ENCODE measurements around the gene NEO1. TPM values are rescaled to one million over a fixed set of nuclear protein-coding genes. Genes with fewer than 3 reads are reported as not detected.

Gene NEO1
- polyA plus RNA-seq, 1 donor from 2014 or later: 57.0 TPM

DNA sequence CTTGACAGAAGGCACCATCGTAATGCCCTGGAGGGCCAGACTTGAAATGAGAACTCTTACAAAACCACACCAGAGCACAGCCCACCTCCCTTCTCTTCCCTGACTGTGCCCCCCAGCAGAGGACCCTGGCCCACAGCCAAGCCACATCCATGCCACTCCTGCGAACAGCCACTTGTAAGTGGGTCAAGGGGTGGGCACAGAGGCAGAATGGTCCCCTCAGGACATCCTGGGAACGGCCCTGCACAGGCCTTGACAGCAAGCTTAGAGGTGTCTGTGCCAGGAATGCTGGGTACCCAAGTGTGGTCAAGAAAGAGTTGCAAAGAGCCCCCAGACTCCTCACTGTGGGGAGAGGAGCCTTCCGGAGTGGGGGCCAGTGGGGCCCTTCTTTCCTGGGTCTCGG lies 283.2 kb downstream of the NEO1 start:
- Histone ChIP-seq H3K36me3 (ENCODE audit: insufficient read depth, low read length) (no peaks in the 10 kb centered on the region), H3K4me3 (ENCODE audit: low read length) (no peak overlapping the region), H4K20me1 (ENCODE audit: insufficient read depth) (no peaks in the 10 kb centered on the region), H3K27ac (ENCODE audit: low read length) (no peak overlapping the region), H2AFZ (ENCODE audit: low read depth, low read length) (no peak overlapping the region), H3K9me3 (ENCODE audit: low read length) (no peaks in the 10 kb centered on the region), H3K4me2 (ENCODE audit: low read length) (no peak overlapping the region), H3K9ac (ENCODE audit: low read length) (no peak overlapping the region), H3K79me2 (replicated peaks; ENCODE audit: insufficient read depth, low read length) (no peaks in the 10 kb centered on the region), H3K9me2 (ENCODE audit: insufficient read depth, low read length) (no peaks in the 10 kb centered on the region), H3K27me3 (ENCODE audit: insufficient read depth, low read depth, low read length) (no peaks in the 10 kb centered on the region), H3F3A (ENCODE audit: insufficient read depth, low read length, poor library complexity, severe bottlenecking) (no peaks in the 10 kb centered on the region)
- TF ChIP-seq EP300 (conservative IDR thresholded peaks at IDR 0.05; ENCODE audit: poor library complexity, severe bottlenecking) (no peak), MXI1 (conservative IDR thresholded peaks at IDR 0.05; ENCODE audit: poor library complexity, severe bottlenecking) (no peak), RAD21 (conservative IDR thresholded peaks at IDR 0.05) (no peak), SMC3 (conservative IDR thresholded peaks at IDR 0.05; ENCODE audit: poor library complexity) (no peak), POLR2AphosphoS5 (IDR thresholded peaks at IDR 0.05) (no peak), TAF1 (IDR thresholded peaks at IDR 0.05; ENCODE audit: low read depth) (no peak), EZH2 (IDR thresholded peaks at IDR 0.05; ENCODE audit: borderline replicate concordance, insufficient read depth, low read length, poor library complexity, severe bottlenecking) (no peak)
- TF ChIP-seq, protein P1, sequence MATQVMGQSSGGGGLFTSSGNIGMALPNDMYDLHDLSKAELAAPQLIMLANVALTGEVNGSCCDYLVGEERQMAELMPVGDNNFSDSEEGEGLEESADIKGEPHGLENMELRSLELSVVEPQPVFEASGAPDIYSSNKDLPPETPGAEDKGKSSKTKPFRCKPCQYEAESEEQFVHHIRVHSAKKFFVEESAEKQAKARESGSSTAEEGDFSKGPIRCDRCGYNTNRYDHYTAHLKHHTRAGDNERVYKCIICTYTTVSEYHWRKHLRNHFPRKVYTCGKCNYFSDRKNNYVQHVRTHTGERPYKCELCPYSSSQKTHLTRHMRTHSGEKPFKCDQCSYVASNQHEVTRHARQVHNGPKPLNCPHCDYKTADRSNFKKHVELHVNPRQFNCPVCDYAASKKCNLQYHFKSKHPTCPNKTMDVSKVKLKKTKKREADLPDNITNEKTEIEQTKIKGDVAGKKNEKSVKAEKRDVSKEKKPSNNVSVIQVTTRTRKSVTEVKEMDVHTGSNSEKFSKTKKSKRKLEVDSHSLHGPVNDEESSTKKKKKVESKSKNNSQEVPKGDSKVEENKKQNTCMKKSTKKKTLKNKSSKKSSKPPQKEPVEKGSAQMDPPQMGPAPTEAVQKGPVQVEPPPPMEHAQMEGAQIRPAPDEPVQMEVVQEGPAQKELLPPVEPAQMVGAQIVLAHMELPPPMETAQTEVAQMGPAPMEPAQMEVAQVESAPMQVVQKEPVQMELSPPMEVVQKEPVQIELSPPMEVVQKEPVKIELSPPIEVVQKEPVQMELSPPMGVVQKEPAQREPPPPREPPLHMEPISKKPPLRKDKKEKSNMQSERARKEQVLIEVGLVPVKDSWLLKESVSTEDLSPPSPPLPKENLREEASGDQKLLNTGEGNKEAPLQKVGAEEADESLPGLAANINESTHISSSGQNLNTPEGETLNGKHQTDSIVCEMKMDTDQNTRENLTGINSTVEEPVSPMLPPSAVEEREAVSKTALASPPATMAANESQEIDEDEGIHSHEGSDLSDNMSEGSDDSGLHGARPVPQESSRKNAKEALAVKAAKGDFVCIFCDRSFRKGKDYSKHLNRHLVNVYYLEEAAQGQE (IDR thresholded peaks at IDR 0.05; ENCODE audit: borderline replicate concordance): no peak
- TF ChIP-seq, protein P2, sequence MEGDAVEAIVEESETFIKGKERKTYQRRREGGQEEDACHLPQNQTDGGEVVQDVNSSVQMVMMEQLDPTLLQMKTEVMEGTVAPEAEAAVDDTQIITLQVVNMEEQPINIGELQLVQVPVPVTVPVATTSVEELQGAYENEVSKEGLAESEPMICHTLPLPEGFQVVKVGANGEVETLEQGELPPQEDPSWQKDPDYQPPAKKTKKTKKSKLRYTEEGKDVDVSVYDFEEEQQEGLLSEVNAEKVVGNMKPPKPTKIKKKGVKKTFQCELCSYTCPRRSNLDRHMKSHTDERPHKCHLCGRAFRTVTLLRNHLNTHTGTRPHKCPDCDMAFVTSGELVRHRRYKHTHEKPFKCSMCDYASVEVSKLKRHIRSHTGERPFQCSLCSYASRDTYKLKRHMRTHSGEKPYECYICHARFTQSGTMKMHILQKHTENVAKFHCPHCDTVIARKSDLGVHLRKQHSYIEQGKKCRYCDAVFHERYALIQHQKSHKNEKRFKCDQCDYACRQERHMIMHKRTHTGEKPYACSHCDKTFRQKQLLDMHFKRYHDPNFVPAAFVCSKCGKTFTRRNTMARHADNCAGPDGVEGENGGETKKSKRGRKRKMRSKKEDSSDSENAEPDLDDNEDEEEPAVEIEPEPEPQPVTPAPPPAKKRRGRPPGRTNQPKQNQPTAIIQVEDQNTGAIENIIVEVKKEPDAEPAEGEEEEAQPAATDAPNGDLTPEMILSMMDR (IDR thresholded peaks at IDR 0.05; ENCODE audit: poor library complexity, severe bottlenecking): no peak

DNA sequence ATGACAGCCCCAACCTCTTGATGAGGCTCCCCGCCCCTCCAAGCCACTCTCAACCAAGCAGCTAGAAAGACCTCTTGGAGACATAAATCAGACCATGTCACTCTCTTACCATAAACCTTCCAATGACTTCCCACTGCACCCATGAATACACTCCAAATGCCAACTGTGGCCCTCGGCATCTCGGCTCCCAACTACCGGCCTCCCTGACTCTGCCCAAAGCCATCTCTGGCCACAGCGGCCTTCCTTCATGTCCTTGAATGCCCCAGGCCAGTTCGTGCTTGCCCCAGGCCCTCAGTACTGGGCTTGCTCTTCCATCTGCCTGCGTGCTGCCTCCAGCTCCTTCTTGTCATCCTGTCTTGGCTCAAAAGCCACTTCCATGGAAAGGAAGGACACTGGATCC lies 284.5 kb downstream of the NEO1 start:
- H3K4me2 ChIP-seq (ENCODE audit: low read length): no peak overlapping the region
- H3K36me3 ChIP-seq (ENCODE audit: insufficient read depth, low read length): no peaks in the 10 kb centered on the region
- H3K27ac ChIP-seq (ENCODE audit: low read length): no peak overlapping the region
- TF ChIP-seq MXI1 (conservative IDR thresholded peaks at IDR 0.05; ENCODE audit: poor library complexity, severe bottlenecking): no peak
- no peak for TF ChIP-seq SMC3 (conservative IDR thresholded peaks at IDR 0.05; ENCODE audit: poor library complexity)
- TF ChIP-seq EP300 (conservative IDR thresholded peaks at IDR 0.05; ENCODE audit: poor library complexity, severe bottlenecking): no peak
- TF ChIP-seq, protein P1 (IDR thresholded peaks at IDR 0.05; ENCODE audit: borderline replicate concordance): no peak
- no peak for TF ChIP-seq POLR2AphosphoS5 (IDR thresholded peaks at IDR 0.05)
- TF ChIP-seq EZH2 (IDR thresholded peaks at IDR 0.05; ENCODE audit: borderline replicate concordance, insufficient read depth, low read length, poor library complexity, severe bottlenecking): no peak
- H3K9me2 ChIP-seq (ENCODE audit: insufficient read depth, low read length): no peaks in the 10 kb centered on the region
- no peaks in the 10 kb centered on the region for H3K9me3 ChIP-seq (ENCODE audit: low read length)
- no peaks in the 10 kb centered on the region for H3F3A ChIP-seq (ENCODE audit: insufficient read depth, low read length, poor library complexity, severe bottlenecking)
- H3K4me3 ChIP-seq (ENCODE audit: low read length): no peak overlapping the region
- no peak overlapping the region for H3K9ac ChIP-seq (ENCODE audit: low read length)
- no peaks in the 10 kb centered on the region for H3K27me3 ChIP-seq (ENCODE audit: insufficient read depth, low read depth, low read length)
- no peak overlapping the region for H2AFZ ChIP-seq (ENCODE audit: low read depth, low read length)
- no peaks in the 10 kb centered on the region for H3K79me2 ChIP-seq (replicated peaks; ENCODE audit: insufficient read depth, low read length)
- H4K20me1 ChIP-seq (ENCODE audit: insufficient read depth): no peaks in the 10 kb centered on the region

Data from neural cell (in vitro differentiated cells).